Measurements from ENCODE around the gene NPC1L1.

Gene NPC1L1

DNA sequence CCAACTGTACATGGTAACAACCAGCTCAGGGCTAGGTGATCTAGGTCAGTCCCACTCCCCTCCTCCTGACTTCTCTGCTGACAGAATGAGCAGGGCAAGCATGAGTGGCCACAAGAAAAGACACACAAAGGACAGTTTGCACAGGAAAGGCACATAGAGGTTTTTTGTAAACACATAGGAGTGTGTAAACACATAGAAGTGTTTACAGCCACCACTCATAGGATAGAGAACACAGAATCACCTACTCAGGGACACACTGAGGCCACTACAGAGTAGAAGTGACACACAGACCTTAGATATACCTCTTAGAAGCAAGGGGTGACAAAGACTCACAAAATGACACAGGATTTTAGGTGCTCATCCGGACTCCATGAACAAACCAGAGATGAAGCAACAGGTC, 69.7 kb downstream of the NPC1L1 start:
- Mint-ChIP-seq H3K36me3 (peaks cover 40 to 76% of the 10 kb centered on the region in 2 donors), H3K4me1 (peaks cover 29 to 54% of the 10 kb centered on the region in 2 donors)

DNA sequence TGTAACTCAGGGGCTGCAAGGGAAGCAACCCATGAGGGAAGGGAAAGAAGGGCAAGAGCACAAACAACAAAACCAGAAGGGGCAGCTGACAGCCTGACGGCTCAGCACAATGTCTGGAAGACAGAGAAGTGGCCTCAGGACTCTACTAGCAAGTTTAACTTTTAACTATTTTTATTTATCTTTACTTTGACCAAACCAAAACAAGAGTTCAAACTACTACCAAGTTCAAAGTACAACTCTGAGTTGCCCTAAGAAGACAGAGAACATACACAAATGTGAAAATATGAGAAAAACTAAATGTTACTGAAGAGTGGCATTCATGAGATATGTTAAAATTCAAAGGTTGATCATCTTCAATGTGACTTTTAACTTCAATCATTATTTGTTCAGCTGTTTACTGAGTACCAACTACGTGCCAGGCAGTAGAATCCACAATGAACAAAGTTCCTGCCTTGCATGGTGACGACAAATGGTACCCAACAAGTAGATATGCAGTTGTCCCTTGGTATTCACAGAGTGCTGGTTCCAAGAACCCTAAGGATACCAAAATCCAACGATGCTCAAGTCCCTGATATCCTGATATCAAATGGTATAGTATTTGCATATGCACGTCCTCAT, 70.4 kb downstream of the NPC1L1 start:
- H3K36me3 Mint-ChIP-seq, result peaks cover 36 to 71% of the 10 kb centered on the region in 2 donors
- H3K4me1 Mint-ChIP-seq, result peaks cover 28 to 56% of the 10 kb centered on the region in 2 donors
- H3K9me3 Mint-ChIP-seq, result no peaks in the 10 kb centered on the region
- DNase-seq, result no peak
- H3K4me3 Mint-ChIP-seq, result no peak overlapping the region
- H3K27me3 Mint-ChIP-seq, result no peaks in the 10 kb centered on the region
- H3K27ac Mint-ChIP-seq, result no peak overlapping the region
- ATAC-seq (replicated peaks), result no peak

More for the DNA sequence above, 69.7 kb downstream of the NPC1L1 start:
- Mint-ChIP-seq H3K27me3 (no peaks in the 10 kb centered on the region), H3K9me3 (no peaks in the 10 kb centered on the region), H3K27ac (peak overlapping the region; percentile 75), H3K4me3 (no peak overlapping the region)
- DNase-seq, result no peak
- ATAC-seq (replicated peaks), result no peak

DNA sequence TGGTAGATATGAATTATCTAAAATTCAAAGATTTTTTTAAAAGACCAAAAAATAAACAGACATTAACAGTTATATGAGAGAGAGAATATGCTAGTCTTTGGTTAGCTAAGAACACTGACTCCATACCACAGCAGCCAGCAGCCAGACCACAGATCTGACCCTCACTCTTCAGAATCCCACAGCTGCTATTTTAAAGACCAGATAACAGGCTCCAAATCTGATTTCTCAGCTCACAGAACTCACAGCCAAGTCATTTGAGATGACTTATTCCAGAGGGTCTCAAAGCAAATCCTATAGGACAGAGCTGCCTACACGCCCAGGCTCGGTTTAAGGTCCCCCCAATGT, 71.0 kb downstream of the NPC1L1 start:
- Mint-ChIP-seq H3K27ac (no peak overlapping the region), H3K27me3 (no peaks in the 10 kb centered on the region), H3K36me3 (peaks cover 32 to 73% of the 10 kb centered on the region in 2 donors), H3K4me1 (peaks cover 29 to 52% of the 10 kb centered on the region in 2 donors), H3K4me3 (no peak overlapping the region), H3K9me3 (no peaks in the 10 kb centered on the region)
- ATAC-seq (replicated peaks) (no peak), DNase-seq (no peak)

DNA sequence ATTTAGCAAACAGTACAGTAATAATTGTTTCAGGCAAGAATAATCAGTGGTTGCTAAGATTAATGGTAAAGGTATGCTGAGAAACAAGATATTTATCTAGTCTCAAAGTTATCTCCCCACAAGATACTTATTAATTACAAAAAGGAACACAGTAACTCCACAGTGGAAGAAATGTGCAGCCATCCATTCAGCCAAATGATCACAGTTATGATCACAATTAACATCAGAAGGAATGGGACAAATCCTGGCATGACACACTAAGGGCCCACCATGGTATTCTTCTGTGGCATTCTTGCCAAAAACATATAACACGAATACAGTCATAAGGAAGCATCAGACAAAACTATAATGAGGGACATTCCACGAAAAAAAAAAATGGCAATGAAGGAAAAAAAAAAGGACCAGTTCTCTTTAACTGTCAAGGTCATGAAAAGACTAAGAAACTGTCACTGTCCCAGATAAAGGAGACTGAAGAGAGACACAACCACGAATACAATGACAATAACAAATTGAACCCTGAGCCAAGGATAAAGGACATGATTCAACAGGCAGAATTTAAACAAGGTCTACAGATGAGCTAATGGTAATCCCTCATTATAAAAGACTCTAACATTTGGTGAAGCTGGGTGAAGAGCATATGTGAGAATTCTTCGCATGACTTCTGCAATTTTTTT, 71.5 kb downstream of the NPC1L1 start:
- Mint-ChIP-seq H3K4me1 (peaks cover 31 to 56% of the 10 kb centered on the region in 2 donors), H3K36me3 (peaks cover 34 to 72% of the 10 kb centered on the region in 2 donors), H3K4me3 (no peak overlapping the region), H3K27me3 (no peaks in the 10 kb centered on the region), H3K9me3 (no peaks in the 10 kb centered on the region), H3K27ac (no peak overlapping the region)
- DNase-seq, result no peak
- no peak for ATAC-seq (replicated peaks)

DNA sequence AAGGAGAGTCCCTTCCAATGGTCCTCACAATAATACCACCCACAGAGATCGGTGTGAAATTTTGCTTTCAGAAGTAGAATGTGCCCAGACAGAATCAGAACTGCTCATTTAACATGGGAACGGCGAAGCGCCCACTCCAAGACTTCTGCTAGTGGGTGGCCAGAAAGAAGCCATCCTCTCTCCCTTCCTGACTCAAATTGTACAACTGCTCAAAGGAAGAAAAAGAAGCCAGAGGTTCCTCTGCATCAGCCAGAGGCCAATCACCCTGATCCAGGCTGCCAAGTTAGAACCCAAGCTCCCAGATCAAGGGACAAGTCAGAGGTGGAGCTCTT, 73.9 kb downstream of the NPC1L1 start:
- DNase-seq, result no peak
- Mint-ChIP-seq H3K27ac (peak overlapping the region; percentile 31), H3K4me1 (peaks cover 41 to 64% of the 10 kb centered on the region in 2 donors), H3K9me3 (no peaks in the 10 kb centered on the region), H3K27me3 (no peaks in the 10 kb centered on the region), H3K36me3 (peaks cover 30 to 67% of the 10 kb centered on the region in 2 donors), H3K4me3 (no peak overlapping the region)
- ATAC-seq (replicated peaks), result no peak

DNA sequence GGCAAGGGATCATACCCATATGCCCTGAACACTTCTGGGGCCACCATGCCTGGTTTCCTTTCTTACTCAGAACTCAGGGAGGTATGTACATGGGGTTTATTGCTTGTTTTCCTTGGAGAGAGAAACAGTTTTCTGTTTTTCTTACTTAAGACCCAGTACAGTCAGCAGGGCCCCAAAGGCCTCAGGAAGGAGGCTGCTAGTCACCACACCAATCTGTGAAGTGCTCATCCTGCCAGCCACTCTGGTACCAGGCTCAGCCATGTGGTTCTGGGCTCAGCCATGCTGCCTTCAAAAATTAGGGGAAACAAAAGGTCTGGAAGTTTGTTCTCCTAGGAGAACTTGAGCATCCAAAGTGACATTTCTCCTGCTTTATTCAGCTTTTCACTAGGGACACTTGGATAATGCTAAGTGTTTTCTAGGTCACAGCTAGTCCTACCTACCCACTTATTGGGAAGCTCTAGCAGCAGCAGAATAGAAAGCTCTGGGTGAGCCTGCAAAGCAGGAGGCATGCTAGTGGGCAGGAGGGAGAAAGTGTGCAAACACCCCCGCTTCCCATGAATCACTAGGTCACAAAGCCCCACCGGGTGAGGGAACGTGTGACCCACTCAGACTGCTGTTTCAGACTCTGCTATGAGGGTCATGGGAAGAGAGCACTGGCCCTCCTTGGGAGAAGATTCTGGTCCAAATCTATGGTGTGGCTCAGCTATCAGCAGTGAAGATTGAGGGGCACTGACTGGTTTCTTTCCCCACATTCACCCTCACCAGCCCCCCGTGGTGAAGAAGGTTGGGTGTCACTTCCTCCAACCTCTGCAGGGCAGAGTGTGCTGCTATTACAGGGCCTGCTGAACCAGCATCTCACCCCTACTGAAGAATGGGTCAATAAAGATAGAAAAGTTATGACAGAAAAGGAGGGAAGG, 74.6 kb downstream of the NPC1L1 start:
- no peak overlapping the region for H3K27ac Mint-ChIP-seq
- ATAC-seq (replicated peaks) (no peak), DNase-seq (no peak)

DNA sequence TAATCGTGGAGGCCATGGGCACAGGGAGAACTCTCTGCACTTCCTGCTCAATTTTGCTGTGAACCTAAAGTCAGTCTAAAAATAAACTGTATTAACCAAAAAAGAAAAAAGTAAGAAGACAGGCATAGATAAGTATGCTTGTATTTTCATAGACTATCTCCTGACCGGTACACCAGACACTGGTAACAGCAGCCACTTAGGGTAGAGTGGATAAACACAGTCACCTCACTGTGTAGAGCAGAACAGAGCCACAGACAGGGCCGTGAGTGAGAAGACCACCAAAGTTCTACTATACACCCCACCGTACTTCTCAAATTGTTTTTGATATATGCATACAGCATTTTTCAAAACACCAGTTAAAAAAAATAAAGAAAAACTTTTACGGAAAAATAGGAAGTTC, 75.6 kb downstream of the NPC1L1 start:
- Mint-ChIP-seq H3K27ac (no peak overlapping the region), H3K4me1 (peaks cover 46 to 73% of the 10 kb centered on the region in 2 donors), H3K27me3 (no peaks in the 10 kb centered on the region), H3K4me3 (no peak overlapping the region), H3K9me3 (no peaks in the 10 kb centered on the region), H3K36me3 (peaks cover 32 to 68% of the 10 kb centered on the region in 2 donors)
- DNase-seq, result no peak
- no peak for ATAC-seq (replicated peaks)

More for the DNA sequence above, 74.6 kb downstream of the NPC1L1 start:
- Mint-ChIP-seq H3K4me3 (no peak overlapping the region), H3K36me3 (peaks cover 30 to 67% of the 10 kb centered on the region in 2 donors), H3K9me3 (no peaks in the 10 kb centered on the region), H3K27me3 (no peaks in the 10 kb centered on the region), H3K4me1 (peaks cover 42 to 66% of the 10 kb centered on the region in 2 donors)

- Mint-ChIP-seq H3K4me3 (no peak overlapping the region), H3K27ac (no peak overlapping the region), H3K36me3 (peaks cover 33 to 62% of the 10 kb centered on the region in 2 donors), H3K27me3 (no peaks in the 10 kb centered on the region), H3K9me3 (peaks cover 0 to 2% of the 10 kb centered on the region in 2 donors), H3K4me1 (peaks cover 41 to 73% of the 10 kb centered on the region in 2 donors)
- DNase-seq (no peak), ATAC-seq (replicated peaks) (no peak)
Measured at GRCh38 chr7:44463169-44463808, 77.8 kb downstream of the NPC1L1 start.
